ENCODE measurements around the gene RFXANK.
A peak's percentile ranks its signal among the peaks of the same experiment; 100 is the strongest.

RFXANK gene

GRCh38 chr19:19205416-19206410 lies 13.7 kb downstream of the RFXANK start:
- H3K9ac ChIP-seq (ENCODE audit: low read depth in 1 of 2, low read length in 2 of 2), result no peak overlapping the region
- H3K27ac ChIP-seq (ENCODE audit: low read depth in 2 of 2, low read length in 2 of 2), result no peak overlapping the region
- peaks cover 10 to 12% of the 10 kb centered on the region in 2 donors for H3K4me1 ChIP-seq (ENCODE audit: control insufficient read depth in 2 of 2, insufficient read depth in 2 of 2, low read length in 2 of 2)
- peaks cover 0 to 2% of the 10 kb centered on the region in 2 donors for H3K27me3 ChIP-seq (ENCODE audit: control insufficient read depth in 2 of 2, insufficient read depth in 2 of 2, low read length in 2 of 2)
- H3K9me3 ChIP-seq (ENCODE audit: control insufficient read depth in 2 of 2, low read length in 2 of 2), result peaks cover 0 to 7% of the 10 kb centered on the region in 2 donors
- peaks cover 0 to 5% of the 10 kb centered on the region in 2 donors for H3K36me3 ChIP-seq (ENCODE audit: control insufficient read depth in 2 of 2, insufficient read depth in 2 of 2, low read length in 2 of 2)
- no peak overlapping the region for H3K4me3 ChIP-seq (ENCODE audit: low read length in 2 of 2)

DNA sequence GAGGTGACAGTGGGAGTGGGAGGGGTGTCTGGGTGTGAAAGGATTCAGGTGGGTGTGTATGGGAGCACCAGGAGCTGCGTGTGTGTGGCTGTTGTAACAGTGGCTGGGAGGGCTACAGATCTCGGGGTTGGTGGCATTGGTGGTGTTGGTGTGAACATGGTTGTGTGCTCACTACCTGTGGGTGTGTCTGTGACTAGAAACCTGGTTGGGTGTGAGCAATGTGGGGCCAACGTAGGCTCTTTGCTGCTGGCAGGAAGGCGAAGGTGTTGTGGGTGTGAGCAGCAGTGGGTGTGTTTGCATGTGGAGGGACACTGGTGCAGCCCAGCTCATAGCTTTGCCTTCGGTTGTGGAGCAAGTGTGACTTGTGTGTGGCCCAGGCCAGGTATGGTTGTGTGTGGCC lies 14.9 kb downstream of the RFXANK start:
- Histone ChIP-seq H3K9me3 (ENCODE audit: control insufficient read depth in 2 of 2, low read length in 2 of 2) (peaks cover 0 to 7% of the 10 kb centered on the region in 2 donors), H3K9ac (ENCODE audit: low read depth in 1 of 2, low read length in 2 of 2) (no peak overlapping the region), H3K36me3 (ENCODE audit: control insufficient read depth in 2 of 2, insufficient read depth in 2 of 2, low read length in 2 of 2) (no peaks in the 10 kb centered on the region), H3K27ac (ENCODE audit: low read depth in 2 of 2, low read length in 2 of 2) (peak overlapping the region in 1 of 2 donors; percentile 74), H3K4me1 (ENCODE audit: control insufficient read depth in 2 of 2, insufficient read depth in 2 of 2, low read length in 2 of 2) (peaks cover 10 to 12% of the 10 kb centered on the region in 2 donors), H3K4me3 (ENCODE audit: low read length in 2 of 2) (no peak overlapping the region), H3K27me3 (ENCODE audit: control insufficient read depth in 2 of 2, insufficient read depth in 2 of 2, low read length in 2 of 2) (peaks cover 5 to 9% of the 10 kb centered on the region in 2 donors)

GRCh38 chr19:19207637-19208572 lies 15.8 kb downstream of the RFXANK start:
- H3K4me1 ChIP-seq (ENCODE audit: control insufficient read depth in 2 of 2, insufficient read depth in 2 of 2, low read length in 2 of 2), result peaks cover 2 to 6% of the 10 kb centered on the region in 2 donors
- H3K4me3 ChIP-seq (ENCODE audit: low read length in 2 of 2), result no peak overlapping the region
- H3K27ac ChIP-seq (ENCODE audit: low read depth in 2 of 2, low read length in 2 of 2), result peak overlapping the region; percentile 70 to 74
- peaks cover 0 to 7% of the 10 kb centered on the region in 2 donors for H3K9me3 ChIP-seq (ENCODE audit: control insufficient read depth in 2 of 2, low read length in 2 of 2)
- no peaks in the 10 kb centered on the region for H3K36me3 ChIP-seq (ENCODE audit: control insufficient read depth in 2 of 2, insufficient read depth in 2 of 2, low read length in 2 of 2)
- peaks cover 12% of the 10 kb centered on the region in 2 donors for H3K27me3 ChIP-seq (ENCODE audit: control insufficient read depth in 2 of 2, insufficient read depth in 2 of 2, low read length in 2 of 2)
- no peak overlapping the region for H3K9ac ChIP-seq (ENCODE audit: low read depth in 1 of 2, low read length in 2 of 2)

- Histone ChIP-seq H3K9me3 (ENCODE audit: control insufficient read depth in 2 of 2, low read length in 2 of 2) (peaks cover 0 to 7% of the 10 kb centered on the region in 2 donors), H3K36me3 (ENCODE audit: control insufficient read depth in 2 of 2, insufficient read depth in 2 of 2, low read length in 2 of 2) (no peaks in the 10 kb centered on the region), H3K4me3 (ENCODE audit: low read length in 2 of 2) (no peak overlapping the region), H3K9ac (ENCODE audit: low read depth in 1 of 2, low read length in 2 of 2) (no peak overlapping the region), H3K27me3 (ENCODE audit: control insufficient read depth in 2 of 2, insufficient read depth in 2 of 2, low read length in 2 of 2) (peaks cover 18 to 24% of the 10 kb centered on the region in 2 donors), H3K4me1 (ENCODE audit: control insufficient read depth in 2 of 2, insufficient read depth in 2 of 2, low read length in 2 of 2) (peaks cover 0 to 4% of the 10 kb centered on the region in 2 donors), H3K27ac (ENCODE audit: low read depth in 2 of 2, low read length in 2 of 2) (no peak overlapping the region)
These were observed 17.3 kb downstream of the RFXANK start for GRCh38 chr19:19209372-19209771.

GRCh38 chr19:19211499-19212420 lies 19.7 kb downstream of the RFXANK start, which contains the start of gene NCAN:
TSS of gene NCAN (plus strand) at chr19:19211958. CDS start at chr19:19216954, 4,996 bp downstream.
- Histone ChIP-seq H3K36me3 (ENCODE audit: control insufficient read depth in 2 of 2, insufficient read depth in 2 of 2, low read length in 2 of 2) (no peaks in the 10 kb centered on the region), H3K27ac (ENCODE audit: low read depth in 2 of 2, low read length in 2 of 2) (no peak within 1 kb of the TSS), H3K4me3 (ENCODE audit: low read length in 2 of 2) (no peak within 1 kb of the TSS), H3K9me3 (ENCODE audit: control insufficient read depth in 2 of 2, low read length in 2 of 2) (peaks cover 0 to 7% of the 10 kb centered on the region in 2 donors), H3K4me1 (ENCODE audit: control insufficient read depth in 2 of 2, insufficient read depth in 2 of 2, low read length in 2 of 2) (peaks cover 0 to 4% of the 10 kb centered on the region in 2 donors), H3K27me3 (ENCODE audit: control insufficient read depth in 2 of 2, insufficient read depth in 2 of 2, low read length in 2 of 2) (peaks cover 19 to 29% of the 10 kb centered on the region in 2 donors), H3K9ac (ENCODE audit: low read depth in 1 of 2, low read length in 2 of 2) (no peak within 1 kb of the TSS)

- H3K4me1 ChIP-seq (ENCODE audit: control insufficient read depth in 2 of 2, insufficient read depth in 2 of 2, low read length in 2 of 2), result no peaks in the 10 kb centered on the region
- H3K9ac ChIP-seq (ENCODE audit: low read depth in 1 of 2, low read length in 2 of 2), result no peak overlapping the region
- no peak overlapping the region for H3K4me3 ChIP-seq (ENCODE audit: low read length in 2 of 2)
- H3K27me3 ChIP-seq (ENCODE audit: control insufficient read depth in 2 of 2, insufficient read depth in 2 of 2, low read length in 2 of 2), result peaks cover 19 to 29% of the 10 kb centered on the region in 2 donors
- H3K9me3 ChIP-seq (ENCODE audit: control insufficient read depth in 2 of 2, low read length in 2 of 2), result peaks cover 0 to under 1% of the 10 kb centered on the region in 2 donors
- H3K27ac ChIP-seq (ENCODE audit: low read depth in 2 of 2, low read length in 2 of 2), result no peak overlapping the region
- H3K36me3 ChIP-seq (ENCODE audit: control insufficient read depth in 2 of 2, insufficient read depth in 2 of 2, low read length in 2 of 2), result no peaks in the 10 kb centered on the region
These were observed 20.9 kb downstream of the RFXANK start for GRCh38 chr19:19212916-19213315.

GRCh38 chr19:19213426-19214158 lies 21.5 kb downstream of the RFXANK start:
- Histone ChIP-seq H3K27me3 (ENCODE audit: control insufficient read depth in 2 of 2, insufficient read depth in 2 of 2, low read length in 2 of 2) (peaks cover 19 to 29% of the 10 kb centered on the region in 2 donors), H3K4me3 (ENCODE audit: low read length in 2 of 2) (no peak overlapping the region)

GRCh38 chr19:19214159-19214490 lies 22.1 kb downstream of the RFXANK start:
- H3K36me3 ChIP-seq (ENCODE audit: control insufficient read depth in 2 of 2, insufficient read depth in 2 of 2, low read length in 2 of 2), result no peaks in the 10 kb centered on the region
- H3K27me3 ChIP-seq (ENCODE audit: control insufficient read depth in 2 of 2, insufficient read depth in 2 of 2, low read length in 2 of 2), result peaks cover 19 to 29% of the 10 kb centered on the region in 2 donors
- no peak overlapping the region for H3K27ac ChIP-seq (ENCODE audit: low read depth in 2 of 2, low read length in 2 of 2)
- no peak overlapping the region for H3K4me3 ChIP-seq (ENCODE audit: low read length in 2 of 2)
- H3K9me3 ChIP-seq (ENCODE audit: control insufficient read depth in 2 of 2, low read length in 2 of 2), result no peaks in the 10 kb centered on the region
- no peaks in the 10 kb centered on the region for H3K4me1 ChIP-seq (ENCODE audit: control insufficient read depth in 2 of 2, insufficient read depth in 2 of 2, low read length in 2 of 2)
- H3K9ac ChIP-seq (ENCODE audit: low read depth in 1 of 2, low read length in 2 of 2), result no peak overlapping the region

More at GRCh38 chr19:19213426-19214158, 21.5 kb downstream of the RFXANK start:
- Histone ChIP-seq H3K9me3 (ENCODE audit: control insufficient read depth in 2 of 2, low read length in 2 of 2) (no peaks in the 10 kb centered on the region), H3K4me1 (ENCODE audit: control insufficient read depth in 2 of 2, insufficient read depth in 2 of 2, low read length in 2 of 2) (no peaks in the 10 kb centered on the region), H3K36me3 (ENCODE audit: control insufficient read depth in 2 of 2, insufficient read depth in 2 of 2, low read length in 2 of 2) (no peaks in the 10 kb centered on the region), H3K9ac (ENCODE audit: low read depth in 1 of 2, low read length in 2 of 2) (no peak overlapping the region), H3K27ac (ENCODE audit: low read depth in 2 of 2, low read length in 2 of 2) (no peak overlapping the region)
